DMS 273 (cell line): ENCODE measurements around the gene SLC35F5.
A peak's percentile ranks its signal among the peaks of the same experiment; 100 is the strongest.
"Not testable (repeated sequence)": the region's sequence is repeated elsewhere in the genome, so short reads cannot be mapped to it uniquely, and the experiment has no call there.

Experiments
- DNase-seq: peaks from one replicate; lab custom pipeline; 2025; ENCODE audit not compliant: unreplicated experiment; lab: John Stamatoyannopoulos, UW

Gene SLC35F5

GRCh38 chr2:113698251-113698650 is 58.2 kb downstream of the SLC35F5 start:
- not testable (repeated sequence) for DNase-seq

- no peak for DNase-seq
Observed at GRCh38 chr2:113697516-113697915, 58.9 kb downstream of the SLC35F5 start.

GRCh38 chr2:113694438-113694837 is 62.0 kb downstream of the SLC35F5 start:
- no peak for DNase-seq

DNA sequence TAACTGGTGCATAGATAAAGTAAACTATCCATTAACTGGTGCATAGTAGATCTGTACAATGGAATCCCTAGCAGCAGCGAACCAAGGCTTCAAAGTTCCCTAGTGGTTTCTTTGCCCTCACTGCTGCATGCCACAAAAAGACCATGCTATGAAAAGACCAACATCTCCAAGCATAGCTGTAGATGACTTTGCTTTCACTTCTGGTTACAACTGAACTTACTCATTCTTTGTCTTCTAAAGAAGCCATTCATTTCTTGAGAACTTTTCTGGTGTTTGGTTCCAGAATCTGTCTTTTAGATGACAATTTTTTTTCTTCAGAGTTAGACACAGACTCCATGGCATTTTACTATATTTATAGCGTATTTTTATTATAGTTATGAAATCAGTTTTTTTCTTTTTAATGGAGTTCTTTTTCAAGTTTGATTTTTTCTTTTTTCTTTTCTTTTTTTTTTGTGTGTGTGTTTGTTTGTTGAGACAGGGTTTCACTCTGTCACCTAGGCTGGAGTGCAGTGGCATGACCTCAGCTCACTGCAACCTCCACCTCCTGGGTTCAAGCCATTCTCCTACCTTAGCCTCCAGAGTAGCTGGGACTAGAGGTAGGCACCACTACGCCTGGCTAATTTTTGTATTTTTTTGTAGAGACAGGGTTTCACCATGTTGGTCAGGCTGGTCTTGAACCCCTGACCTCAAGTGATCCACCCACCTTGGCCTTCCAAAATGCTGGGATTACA is 63.6 kb downstream of the SLC35F5 start:
- no peak for DNase-seq

- not testable (repeated sequence) for DNase-seq
Observed at GRCh38 chr2:113690871-113691270, 65.6 kb downstream of the SLC35F5 start.

DNA sequence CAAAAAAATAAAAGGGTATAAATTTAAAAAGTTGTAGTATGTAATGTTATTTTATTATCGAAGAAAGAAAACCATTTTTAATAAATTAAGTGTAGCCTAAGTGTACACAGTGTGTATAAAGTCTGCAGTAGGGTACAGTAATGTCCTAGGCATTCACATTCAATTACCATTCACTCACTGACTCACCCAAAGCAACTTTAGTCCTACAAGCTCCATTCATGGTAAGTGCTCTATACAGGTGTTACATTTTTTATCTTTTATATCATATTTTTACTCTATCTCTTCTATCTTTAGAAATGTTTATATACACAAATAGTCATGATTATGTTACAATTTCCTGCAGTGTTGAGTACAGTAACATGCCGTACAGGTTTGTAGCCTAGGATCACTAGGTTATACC is 69.9 kb downstream of the SLC35F5 start:
- no peak for DNase-seq

- no peak for DNase-seq
Observed at GRCh38 chr2:113685471-113685870, 71.0 kb downstream of the SLC35F5 start.

DNA sequence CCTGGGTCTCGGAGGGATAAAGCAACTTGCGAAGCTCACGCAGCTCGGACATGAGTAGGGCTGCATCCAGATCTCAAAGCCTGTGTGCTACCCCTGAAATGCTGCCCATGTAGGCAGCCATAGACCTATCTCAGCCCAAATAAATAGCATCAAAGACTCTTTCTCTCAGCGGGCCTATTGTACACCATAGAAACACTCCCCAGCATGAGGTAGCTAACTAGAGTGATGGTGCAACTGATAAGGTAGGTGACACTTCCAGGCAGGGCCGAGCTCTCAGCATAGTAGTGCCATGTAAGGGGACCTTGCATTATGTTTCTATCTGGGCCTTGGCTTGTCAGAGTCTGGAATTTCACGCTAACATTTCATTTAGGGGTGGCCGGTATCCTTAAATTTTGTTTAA is 77.0 kb downstream of the SLC35F5 start:
- no peak for DNase-seq

DNA sequence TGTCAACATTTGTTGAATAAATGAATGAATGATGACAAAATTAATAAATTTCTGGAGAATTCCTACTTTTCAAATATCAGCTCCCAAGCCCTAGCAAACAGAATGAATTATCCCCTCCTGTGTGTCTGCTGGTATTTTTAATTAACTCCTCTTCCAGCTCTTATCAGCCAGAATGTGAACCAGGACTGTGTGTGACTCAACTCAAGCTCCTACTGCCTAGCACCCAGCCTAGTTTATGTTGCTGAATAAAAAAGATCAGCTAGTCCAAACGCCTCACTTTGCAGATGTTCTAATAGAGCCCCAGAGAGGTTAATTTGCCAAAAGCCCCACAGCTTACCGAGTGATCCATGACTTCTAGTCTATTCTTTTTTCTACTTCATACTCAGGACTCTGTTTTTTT is 79.1 kb downstream of the SLC35F5 start:
- no peak for DNase-seq

- DNase-seq, result no peak
Observed at GRCh38 chr2:113676623-113677266, 79.7 kb downstream of the SLC35F5 start.

- no peak for DNase-seq
Observed at GRCh38 chr2:113675875-113676274, 80.6 kb downstream of the SLC35F5 start.

- DNase-seq, result peak; percentile 23
Observed at GRCh38 chr2:113672326-113672932, 84.0 kb downstream of the SLC35F5 start.

DNA sequence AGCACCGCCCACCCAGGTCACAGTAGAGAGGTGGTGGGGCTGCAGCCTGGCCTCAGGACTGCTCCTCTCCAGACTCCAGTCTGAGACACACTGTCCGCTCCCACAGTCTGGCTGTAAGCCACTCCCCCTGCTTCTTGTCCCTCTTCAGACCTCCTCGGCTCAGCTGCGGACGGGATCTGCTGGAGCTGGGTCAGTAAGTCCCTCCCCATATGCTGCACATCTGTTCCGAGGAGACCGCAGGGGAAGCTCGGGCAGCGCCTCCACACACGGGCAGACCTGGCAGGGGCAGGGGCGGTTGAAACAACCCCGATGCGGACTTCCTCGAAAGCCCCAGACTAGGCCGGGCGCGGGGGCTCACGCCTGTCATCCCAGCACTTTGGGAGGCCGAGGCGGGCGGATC is 87.4 kb downstream of the SLC35F5 start:
- DNase-seq, result peak; percentile 48

GRCh38 chr2:113664761-113665533 is 91.5 kb downstream of the SLC35F5 start:
- not testable (repeated sequence) for DNase-seq

GRCh38 chr2:113663285-113664060 is 93.0 kb downstream of the SLC35F5 start:
- not testable (repeated sequence) for DNase-seq
